ENCODE data around the gene FCHSD2.

Gene FCHSD2

DNA sequence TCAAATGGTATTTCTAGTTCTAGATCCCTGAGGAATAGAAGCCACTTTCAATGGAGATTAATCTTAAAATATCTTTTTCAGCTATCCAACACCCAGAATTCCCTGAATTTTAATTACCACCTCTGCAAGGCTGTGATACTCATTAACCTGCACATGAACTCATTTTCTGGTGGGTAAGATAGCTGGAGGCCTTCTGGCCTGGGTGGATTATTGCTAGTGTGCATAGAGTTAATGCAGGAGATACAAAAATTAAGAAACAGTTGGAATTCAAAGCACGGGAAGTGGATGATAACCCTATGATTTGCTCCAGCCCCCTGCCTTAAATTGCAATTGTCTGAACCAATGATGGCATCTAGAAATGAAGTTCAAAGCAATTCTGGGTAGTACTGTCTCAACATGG, 212.9 kb downstream of the FCHSD2 start:
- TF ChIP-seq L3MBTL2 (conservative IDR thresholded peaks at IDR 0.05): no peak
- no peak for TF ChIP-seq NFRKB (IDR thresholded peaks at IDR 0.05)
- no peak for TF ChIP-seq ELF4 (IDR thresholded peaks at IDR 0.05)
- TF ChIP-seq FOXM1 (IDR thresholded peaks at IDR 0.05; ENCODE audit: borderline replicate concordance): no peak
- no peak for TF ChIP-seq SP1 (IDR thresholded peaks at IDR 0.05)
- TF ChIP-seq FOXA1 (IDR thresholded peaks at IDR 0.05): no peak
- TF ChIP-seq ZNF384 (IDR thresholded peaks at IDR 0.05): no peak
- TF ChIP-seq, protein P1, sequence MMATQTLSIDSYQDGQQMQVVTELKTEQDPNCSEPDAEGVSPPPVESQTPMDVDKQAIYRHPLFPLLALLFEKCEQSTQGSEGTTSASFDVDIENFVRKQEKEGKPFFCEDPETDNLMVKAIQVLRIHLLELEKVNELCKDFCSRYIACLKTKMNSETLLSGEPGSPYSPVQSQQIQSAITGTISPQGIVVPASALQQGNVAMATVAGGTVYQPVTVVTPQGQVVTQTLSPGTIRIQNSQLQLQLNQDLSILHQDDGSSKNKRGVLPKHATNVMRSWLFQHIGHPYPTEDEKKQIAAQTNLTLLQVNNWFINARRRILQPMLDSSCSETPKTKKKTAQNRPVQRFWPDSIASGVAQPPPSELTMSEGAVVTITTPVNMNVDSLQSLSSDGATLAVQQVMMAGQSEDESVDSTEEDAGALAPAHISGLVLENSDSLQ (IDR thresholded peaks at IDR 0.05): no peak
- TF ChIP-seq CTBP1 (IDR thresholded peaks at IDR 0.05; ENCODE audit: borderline replicate concordance): no peak
- TF ChIP-seq HDGF (IDR thresholded peaks at IDR 0.05; ENCODE audit: borderline replicate concordance): no peak
- TF ChIP-seq FOXK2 (IDR thresholded peaks at IDR 0.05): no peak
- no peak for TF ChIP-seq TARDBP (IDR thresholded peaks at IDR 0.05)
- TF ChIP-seq LEF1 (IDR thresholded peaks at IDR 0.05; ENCODE audit: borderline replicate concordance): no peak
- TF ChIP-seq BHLHE40 (IDR thresholded peaks at IDR 0.05; ENCODE audit: borderline replicate concordance): no peak
- TF ChIP-seq ARNT (IDR thresholded peaks at IDR 0.05): no peak
- no peak for TF ChIP-seq SUZ12 (IDR thresholded peaks at IDR 0.05)
- ChIA-PET POLR2A (no interaction called here), CTCF (no interaction called here)
- no peak for DNase-seq (ENCODE audit: extremely low spot score)

DNA sequence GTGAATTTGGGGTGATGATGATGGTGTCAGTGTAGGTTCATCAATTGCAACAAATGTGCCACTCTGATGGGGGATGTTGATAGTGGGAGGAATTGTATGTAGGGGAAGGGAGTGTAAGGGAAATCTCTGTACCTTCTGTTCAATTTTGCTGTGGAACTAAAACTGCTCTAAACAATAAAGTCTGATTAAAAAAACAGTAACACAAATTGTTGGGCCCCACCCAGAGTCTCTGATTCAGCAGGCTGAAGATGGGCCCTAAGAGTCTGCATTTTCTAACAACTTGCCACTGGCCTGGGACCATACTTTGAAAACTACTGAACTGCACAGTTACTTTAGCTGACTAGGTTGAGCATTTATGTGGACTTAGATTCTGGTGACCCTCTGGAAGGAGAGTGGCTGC, 214.7 kb downstream of the FCHSD2 start:
- CTCF ChIA-PET: no interaction called here
- no peak for DNase-seq (ENCODE audit: extremely low spot score)
- POLR2A ChIA-PET: no interaction called here
- TF ChIP-seq SUZ12 (IDR thresholded peaks at IDR 0.05): no peak
- no peak for TF ChIP-seq CTBP1 (IDR thresholded peaks at IDR 0.05; ENCODE audit: borderline replicate concordance)
- TF ChIP-seq FOXA1 (IDR thresholded peaks at IDR 0.05): no peak
- TF ChIP-seq, protein P1 (IDR thresholded peaks at IDR 0.05): no peak
- no peak for TF ChIP-seq L3MBTL2 (conservative IDR thresholded peaks at IDR 0.05)
- TF ChIP-seq FOXK2 (IDR thresholded peaks at IDR 0.05): no peak
- no peak for TF ChIP-seq ARNT (IDR thresholded peaks at IDR 0.05)
- TF ChIP-seq NFRKB (IDR thresholded peaks at IDR 0.05): no peak
- no peak for TF ChIP-seq LEF1 (IDR thresholded peaks at IDR 0.05; ENCODE audit: borderline replicate concordance)
- no peak for TF ChIP-seq HDGF (IDR thresholded peaks at IDR 0.05; ENCODE audit: borderline replicate concordance)
- TF ChIP-seq TARDBP (IDR thresholded peaks at IDR 0.05): no peak
- TF ChIP-seq SP1 (IDR thresholded peaks at IDR 0.05): no peak
- no peak for TF ChIP-seq BHLHE40 (IDR thresholded peaks at IDR 0.05; ENCODE audit: borderline replicate concordance)
- no peak for TF ChIP-seq FOXM1 (IDR thresholded peaks at IDR 0.05; ENCODE audit: borderline replicate concordance)
- no peak for TF ChIP-seq ZNF384 (IDR thresholded peaks at IDR 0.05)
- no peak for TF ChIP-seq ELF4 (IDR thresholded peaks at IDR 0.05)

DNA sequence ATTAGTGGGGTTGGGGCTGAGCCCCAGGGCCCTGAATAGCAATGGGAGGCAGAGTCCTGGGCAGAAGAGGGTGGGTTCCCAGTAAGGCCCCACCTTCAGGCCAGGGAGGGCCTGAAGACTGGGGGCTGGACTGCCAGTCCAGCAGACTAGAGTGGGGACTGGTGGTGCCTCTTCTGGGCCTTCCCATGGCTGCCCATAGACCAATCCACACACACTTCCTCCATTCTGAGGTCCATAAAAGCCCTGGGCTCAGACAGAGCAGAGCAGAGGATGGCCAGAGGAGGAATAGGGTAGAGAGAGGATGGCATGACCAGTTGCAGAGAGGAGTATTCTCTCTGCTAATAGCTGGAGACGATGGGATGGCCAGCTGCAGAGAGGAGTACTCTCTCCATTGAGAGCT, 216.0 kb downstream of the FCHSD2 start:
- CTCF ChIA-PET: interaction anchor here (0.6 kb wide), 1 partner anchor 266 kb away, joined by 3 read pairs; no protein-coding TSS in a partner anchor
- no peak for DNase-seq (ENCODE audit: extremely low spot score)
- POLR2A ChIA-PET: no interaction called here
- no peak for TF ChIP-seq TARDBP (IDR thresholded peaks at IDR 0.05)
- TF ChIP-seq CTBP1 (IDR thresholded peaks at IDR 0.05; ENCODE audit: borderline replicate concordance): no peak
- TF ChIP-seq FOXM1 (IDR thresholded peaks at IDR 0.05; ENCODE audit: borderline replicate concordance): no peak
- no peak for TF ChIP-seq HDGF (IDR thresholded peaks at IDR 0.05; ENCODE audit: borderline replicate concordance)

DNA sequence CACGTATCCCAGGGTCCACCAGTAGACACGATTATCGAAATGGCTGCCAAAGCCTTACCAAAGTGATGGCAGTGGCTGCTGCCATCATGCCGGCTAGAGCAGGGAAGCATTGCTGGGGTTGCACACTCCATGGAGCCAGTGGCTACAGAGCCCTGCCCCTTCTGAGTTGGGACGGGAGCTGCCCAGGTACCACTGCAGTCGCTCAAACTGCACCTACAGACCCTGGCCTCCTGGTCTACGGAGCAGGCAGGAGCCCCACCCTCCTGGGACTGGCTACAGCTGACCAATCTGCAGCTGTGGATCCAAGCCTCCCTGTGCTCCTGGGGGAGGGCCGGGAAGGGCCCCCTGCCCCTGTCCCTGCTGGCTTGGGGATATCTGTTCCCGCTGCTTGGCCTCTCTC, 216.5 kb downstream of the FCHSD2 start:
- ChIA-PET CTCF (no interaction called here), POLR2A (no interaction called here)
- TF ChIP-seq TARDBP (IDR thresholded peaks at IDR 0.05) (no peak), SP1 (IDR thresholded peaks at IDR 0.05) (no peak), ARNT (IDR thresholded peaks at IDR 0.05) (no peak), HDGF (IDR thresholded peaks at IDR 0.05; ENCODE audit: borderline replicate concordance) (no peak), FOXA1 (IDR thresholded peaks at IDR 0.05) (no peak), CTBP1 (IDR thresholded peaks at IDR 0.05; ENCODE audit: borderline replicate concordance) (no peak), FOXK2 (IDR thresholded peaks at IDR 0.05) (no peak), ELF4 (IDR thresholded peaks at IDR 0.05) (no peak), BHLHE40 (IDR thresholded peaks at IDR 0.05; ENCODE audit: borderline replicate concordance) (no peak), LEF1 (IDR thresholded peaks at IDR 0.05; ENCODE audit: borderline replicate concordance) (no peak), L3MBTL2 (conservative IDR thresholded peaks at IDR 0.05) (no peak), NFRKB (IDR thresholded peaks at IDR 0.05) (no peak)
- DNase-seq (ENCODE audit: extremely low spot score): no peak

DNA sequence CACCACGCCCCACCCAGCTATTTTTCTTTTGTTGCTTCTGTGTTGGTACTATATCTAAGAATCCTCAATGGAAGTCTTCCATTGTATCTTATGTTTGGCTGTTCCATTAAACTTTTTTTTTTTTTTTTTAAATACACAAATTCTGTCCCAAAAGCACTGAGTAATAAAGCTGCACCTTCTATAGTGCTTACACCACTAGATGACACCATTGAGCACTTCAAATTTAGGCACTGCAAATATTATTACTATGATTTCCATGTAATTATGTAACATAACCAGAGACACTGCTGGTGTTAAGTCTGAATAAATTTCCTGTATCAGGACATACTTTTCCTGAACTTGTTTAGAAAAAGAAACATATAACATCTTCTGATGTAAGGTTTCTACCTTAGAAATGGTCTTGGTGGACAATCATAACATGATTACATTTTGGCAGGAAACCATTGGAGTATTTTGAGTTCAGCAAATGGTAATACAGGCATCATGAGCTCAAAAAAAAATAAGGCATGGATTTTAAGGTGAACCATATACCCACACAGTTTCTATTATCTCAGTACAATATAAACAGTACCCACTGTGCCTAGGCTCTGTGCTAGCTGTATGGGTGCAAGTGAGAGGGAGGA, 217.4 kb downstream of the FCHSD2 start:
- TF ChIP-seq ELF4 (IDR thresholded peaks at IDR 0.05): no peak
- TF ChIP-seq HDGF (IDR thresholded peaks at IDR 0.05; ENCODE audit: borderline replicate concordance): no peak
- no peak for TF ChIP-seq ARNT (IDR thresholded peaks at IDR 0.05)
- no peak for TF ChIP-seq TARDBP (IDR thresholded peaks at IDR 0.05)
- no peak for TF ChIP-seq L3MBTL2 (conservative IDR thresholded peaks at IDR 0.05)
- TF ChIP-seq CTBP1 (IDR thresholded peaks at IDR 0.05; ENCODE audit: borderline replicate concordance): no peak
- TF ChIP-seq ZNF384 (IDR thresholded peaks at IDR 0.05): no peak
- POLR2A ChIA-PET: no interaction called here
- CTCF ChIA-PET: no interaction called here
- no peak for DNase-seq (ENCODE audit: extremely low spot score)

DNA sequence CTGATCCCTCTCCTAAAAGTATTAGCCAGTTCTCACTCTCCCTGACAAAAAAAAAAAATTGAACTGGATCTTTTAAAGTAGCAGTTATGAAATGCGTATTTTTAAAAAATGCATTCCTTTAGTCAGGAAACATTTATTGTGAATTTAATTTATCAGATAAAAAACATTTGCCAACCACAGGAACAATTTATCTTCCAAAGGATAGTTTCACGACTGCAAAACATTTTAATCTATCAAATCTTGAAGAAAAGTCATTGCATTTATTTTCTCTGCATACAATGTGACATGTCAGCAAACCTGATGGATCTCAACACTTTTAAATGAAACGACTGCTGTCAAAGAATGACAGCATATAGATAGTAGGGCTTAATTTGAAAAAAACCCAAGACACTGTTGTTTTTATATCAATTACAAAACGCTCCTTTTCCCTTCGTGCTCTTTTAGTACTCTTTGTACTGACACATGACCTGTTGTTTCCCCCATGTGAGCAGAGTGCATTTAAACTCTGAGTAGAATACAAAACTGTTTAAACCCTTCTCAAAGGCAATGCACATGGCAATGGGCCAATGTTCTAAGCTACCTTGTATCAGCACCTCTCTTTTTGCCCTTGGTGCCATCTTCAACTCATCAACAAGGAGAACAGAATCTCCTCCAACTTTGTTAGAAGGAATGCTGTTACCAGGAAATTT, 220.9 kb downstream of the FCHSD2 start:
- TF ChIP-seq FOXA1 (IDR thresholded peaks at IDR 0.05) (no peak), BHLHE40 (IDR thresholded peaks at IDR 0.05; ENCODE audit: borderline replicate concordance) (no peak), TARDBP (IDR thresholded peaks at IDR 0.05) (no peak), L3MBTL2 (conservative IDR thresholded peaks at IDR 0.05) (no peak), NFRKB (IDR thresholded peaks at IDR 0.05) (no peak), CTBP1 (IDR thresholded peaks at IDR 0.05; ENCODE audit: borderline replicate concordance) (no peak), LEF1 (IDR thresholded peaks at IDR 0.05; ENCODE audit: borderline replicate concordance) (no peak), HDGF (IDR thresholded peaks at IDR 0.05; ENCODE audit: borderline replicate concordance) (no peak), SP1 (IDR thresholded peaks at IDR 0.05) (no peak), ZNF384 (IDR thresholded peaks at IDR 0.05) (no peak), SUZ12 (IDR thresholded peaks at IDR 0.05) (no peak), ARNT (IDR thresholded peaks at IDR 0.05) (no peak), FOXM1 (IDR thresholded peaks at IDR 0.05; ENCODE audit: borderline replicate concordance) (no peak), ELF4 (IDR thresholded peaks at IDR 0.05) (no peak), FOXK2 (IDR thresholded peaks at IDR 0.05) (no peak)
- TF ChIP-seq, protein P1 (IDR thresholded peaks at IDR 0.05): no peak
- CTCF ChIA-PET: no interaction called here
- no peak for DNase-seq (ENCODE audit: extremely low spot score)
- POLR2A ChIA-PET: no interaction called here
